HCT116 (cell line): Measurements from ENCODE around the gene PWWP2B. TPM values are rescaled to one million over a fixed set of nuclear protein-coding genes. Genes with fewer than 3 reads are reported as not detected.

ENCODE experiments used
- ATAC-seq: fragments of 200-7000 bp; cut with Tn5 transposase; 2 replicates; pipeline ENCODE4 v1.9.1; 2020; ENCODE audit warnings: mild to moderate bottlenecking, moderate library complexity
- BruUV-seq: library from RNA; stranded (reverse); fragments of 400-500 nt; replicated peaks from 2 replicates; lab custom pipeline; 2021; lab: Mats Ljungman, UMichigan
- CTCF ChIA-PET: fragments of 300-600 bp; sonication (Branson Sonifier 250); formaldehyde crosslinking; loops from one replicate; lab custom pipeline; 2021; ENCODE audit warnings: antibody characterized with exemption; lab: Charles Lee
- POLR2A ChIA-PET: fragments of 300-600, 350-600 bp; sonication (Branson Sonifier 250); formaldehyde crosslinking; loops from one replicate; lab custom pipeline; 2021; ENCODE audit warnings: antibody characterized with exemption; lab: Charles Lee
- RAD21 ChIA-PET, 2 experiments: fragments of 300-600 bp; sonication (Branson Sonifier 250); formaldehyde crosslinking; loops; one replicate each; lab custom pipeline; 2023; ENCODE audit warnings: low total read pairs in 2 of 2; ENCODE audit not compliant: uncharacterized antibody in 2 of 2, unreplicated experiment in 2 of 2, low non-redundant PET in 1 of 2; lab: Charles Lee
- DNase-seq: peaks from one replicate; pipeline ENCODE4 v3.0.0-alpha.2; 2010; ENCODE audit warnings: low read depth, low spot score
- H2AFZ ChIP-seq: fragments of 200-600 bp; shearing (Covaris generic), sonication (generic); 2 replicates; pipeline ENCODE4 v1.6.1; 2017; ENCODE audit warnings: low read depth, mixed run types, mixed read lengths, antibody characterized with exemption, low read length; ENCODE audit not compliant: poor library complexity, severe bottlenecking
- H3K27ac ChIP-seq: 2 replicates; pipeline ENCODE4 v1.5.1; 2012; ENCODE audit warnings: low read depth, low read length
- H3K27me3 ChIP-seq: fragments of 200-600 bp; sonication (generic); 2 replicates; pipeline ENCODE4 v1.6.1; 2016; ENCODE audit warnings: mixed run types, low read length, mixed read lengths; ENCODE audit not compliant: insufficient read depth
- H3K36me3 ChIP-seq, 2 experiments: fragments of 200-500 bp in 1 of 2; fragments of 200-600 bp in 1 of 2; sonication (Bioruptor generic) in 1 of 2; sonication (generic) in 1 of 2; 2 replicates each; pipeline versions ENCODE4 v1.5.1 to v1.6.1; 2014 to 2016; ENCODE audit warnings: low read length in 2 of 2, inconsistent platforms in 1 of 2, mixed read lengths in 1 of 2, mixed run types in 1 of 2; ENCODE audit not compliant: insufficient read depth in 2 of 2, control insufficient read depth in 1 of 2
- H3K4me1 ChIP-seq, 2 experiments: fragments of 200-600 bp in 1 of 2; sonication (generic) in 1 of 2; 2 replicates each; pipeline versions ENCODE4 v1.5.1 to v1.6.1; 2012 to 2017; ENCODE audit warnings: low read length in 2 of 2, inconsistent platforms in 1 of 2, mild to moderate bottlenecking in 1 of 2, mixed read lengths in 1 of 2, mixed run types in 1 of 2, moderate library complexity in 1 of 2; ENCODE audit not compliant: insufficient read depth in 2 of 2, control insufficient read depth in 1 of 2
- H3K4me2 ChIP-seq: fragments of 200-600 bp; sonication (generic); 2 replicates; pipeline ENCODE4 v1.6.1; 2017; ENCODE audit warnings: mixed run types, low read length, mixed read lengths
- H3K4me3 ChIP-seq, 2 experiments: fragments of 200-600 bp in 1 of 2; sonication (generic) in 1 of 2; replicated peaks in 1 of 2; 2 replicates each; pipeline ENCODE4 v1.5.1; 2011 to 2016; ENCODE audit warnings: low read length in 2 of 2, control low read depth in 1 of 2, low read depth in 1 of 2, mild to moderate bottlenecking in 1 of 2, mixed read lengths in 1 of 2, mixed run types in 1 of 2
- H3K79me2 ChIP-seq: fragments of 200-600 bp; sonication (generic); 2 replicates; pipeline ENCODE4 v1.6.1; 2017; ENCODE audit warnings: mild to moderate bottlenecking, mixed run types, low read length, moderate library complexity, mixed read lengths; ENCODE audit not compliant: insufficient read depth
- H3K9ac ChIP-seq: fragments of 200-600 bp; sonication (generic); 2 replicates; pipeline ENCODE4 v1.6.1; 2016; ENCODE audit warnings: low read length, mixed read lengths
- H3K9me2 ChIP-seq: fragments of 200-600 bp; sonication (generic), shearing (Covaris generic); 2 replicates; pipeline ENCODE4 v1.6.1; 2017; ENCODE audit warnings: mixed run types, mild to moderate bottlenecking, moderate library complexity; ENCODE audit not compliant: insufficient read depth
- H3K9me3 ChIP-seq, 2 experiments: fragments of 200-500 bp in 1 of 2; fragments of 200-600 bp in 1 of 2; sonication (Bioruptor generic) in 1 of 2; sonication (generic) in 1 of 2; 2 replicates each; pipeline ENCODE4 v1.6.1; 2014 to 2017; ENCODE audit warnings: low read length in 2 of 2, mixed read lengths in 2 of 2, inconsistent platforms in 1 of 2, low read depth in 1 of 2, mild to moderate bottlenecking in 1 of 2, mixed run types in 1 of 2, moderate library complexity in 1 of 2; ENCODE audit not compliant: control insufficient read depth in 1 of 2, insufficient read depth in 1 of 2
- H4K20me1 ChIP-seq: fragments of 200-600 bp; sonication (generic), shearing (Covaris generic); 2 replicates; pipeline ENCODE4 v1.6.1; 2017; ENCODE audit warnings: mixed run types, mild to moderate bottlenecking, moderate library complexity; ENCODE audit not compliant: insufficient read depth
- ATF3 ChIP-seq: IDR thresholded peaks from 2 replicates; pipeline ENCODE4 v1.6.1; 2012
- CBX3 ChIP-seq: IDR thresholded peaks from 2 replicates; pipeline ENCODE4 v1.6.1; 2012; ENCODE audit warnings: low read depth
- CTCF ChIP-seq, 3 experiments: fragments of 200-600 bp in 1 of 3; sonication (generic) in 1 of 3; IDR thresholded peaks in 2 of 3; conservative IDR thresholded peaks in 1 of 3; 2 replicates each; pipeline ENCODE4 v1.5.1; 2012 to 2017; ENCODE audit warnings: low read depth in 2 of 3, low read length in 2 of 3, antibody characterized with exemption in 1 of 3, borderline replicate concordance in 1 of 3, control low read depth in 1 of 3, mild to moderate bottlenecking in 1 of 3, mixed read lengths in 1 of 3, mixed run types in 1 of 3, moderate library complexity in 1 of 3; ENCODE audit not compliant: insufficient read depth in 1 of 3
- EGR1 ChIP-seq: IDR thresholded peaks from 2 replicates; pipeline ENCODE4 v1.6.1; 2012; ENCODE audit warnings: low read depth
- EZH2 ChIP-seq: fragments of 200-600 bp; sonication (generic); IDR thresholded peaks from 2 replicates; pipeline ENCODE4 v1.6.1; 2017; ENCODE audit warnings: antibody characterized with exemption, mixed run types
- EZH2phosphoT487 ChIP-seq: fragments of 200-600 bp; IDR thresholded peaks from 2 replicates; pipeline ENCODE4 v1.6.1; 2018; ENCODE audit warnings: antibody characterized with exemption, borderline replicate concordance
- FOSL1 ChIP-seq: IDR thresholded peaks from 2 replicates; pipeline ENCODE4 v1.6.1; 2012; ENCODE audit warnings: low read depth
- JUND ChIP-seq: IDR thresholded peaks from 2 replicates; pipeline ENCODE4 v1.6.1; 2012
- MAX ChIP-seq: IDR thresholded peaks from 2 replicates; pipeline ENCODE4 v1.6.1; 2012
- SIN3A ChIP-seq: IDR thresholded peaks from 2 replicates; pipeline ENCODE4 v1.6.1; 2012; ENCODE audit warnings: low read depth
- TCF7L2 ChIP-seq: IDR thresholded peaks from 2 replicates; pipeline ENCODE4 v1.7.0; 2011; ENCODE audit warnings: borderline replicate concordance, inconsistent platforms; ENCODE audit not compliant: insufficient read depth, insufficient read length; ENCODE audit errors: extremely low read depth
- ZBTB33 ChIP-seq: IDR thresholded peaks from 2 replicates; pipeline ENCODE4 v1.6.1; 2011; ENCODE audit warnings: mild to moderate bottlenecking, low read length, moderate library complexity; ENCODE audit not compliant: insufficient replicate concordance; ENCODE audit errors: extremely low read depth
- ZNF274 ChIP-seq: fragments of 200-500 bp; sonication (Bioruptor generic); IDR thresholded peaks from 2 replicates; pipeline ENCODE4 v1.6.1; 2014; ENCODE audit warnings: mild to moderate bottlenecking, low read depth, low read length, inconsistent platforms
- intact Hi-C: fragments of 100-400 bp; cut with micrococcal nuclease; formaldehyde crosslinking; loops from 2 replicates; pipeline ENCODE4 v1.10.0; 2022
- total RNA-seq: library from RNA; stranded (reverse); gene quantifications from one replicate; pipeline ENCODE4 v1.2.1, GENCODE V29; 2021; ENCODE audit not compliant: unreplicated experiment

The PWWP2B gene
- total RNA-seq, 1 experiment from 2014 or later: 13.9 TPM

- TF ChIP-seq MAX: no peak
- TF ChIP-seq CBX3: no peak
These were observed 13.2 kb upstream of the PWWP2B start (continued) for GRCh38 chr10:132383751-132384196.

GRCh38 chr10:132384618-132385388 lies 12.2 kb upstream of the PWWP2B start:
- intact Hi-C loops: loop anchor here (5.0 kb wide), 1 partner anchor 252 kb away; no protein-coding TSS in a partner anchor
- Histone ChIP-seq H3K9ac (no peak overlapping the region), H3K36me3 (no peaks in the 10 kb centered on the region), H3K4me2 (no peak overlapping the region), H3K27me3 (no peaks in the 10 kb centered on the region), H3K27ac (no peak overlapping the region), H4K20me1 (no peaks in the 10 kb centered on the region), H2AFZ (no peak overlapping the region), H3K9me2 (no peaks in the 10 kb centered on the region), H3K4me3 (no peak overlapping the region), H3K4me1 (peaks cover 0 to 5% of the 10 kb centered on the region in 2 experiments; a peak in 1 of 4 replicates), H3K79me2 (no peaks in the 10 kb centered on the region), H3K9me3 (no peaks in the 10 kb centered on the region)
- ATAC-seq: no peak
- no peak for TF ChIP-seq ATF3
- CTCF ChIA-PET: no interaction called here
- DNase-seq: no peak
- RAD21 ChIA-PET: no interaction called here
- BruUV-seq: no TSS peak
- POLR2A ChIA-PET: no interaction called here

- CTCF ChIA-PET: no interaction called here
- H3K4me3 ChIP-seq: no peak overlapping the region
- H4K20me1 ChIP-seq: no peaks in the 10 kb centered on the region
- ATAC-seq: no peak
- RAD21 ChIA-PET: no interaction called here
- H3K27ac ChIP-seq: no peak overlapping the region
- H3K4me2 ChIP-seq: no peak overlapping the region
- peaks cover 0 to 5% of the 10 kb centered on the region in 2 experiments; a peak in 1 of 4 replicates for H3K4me1 ChIP-seq
- H3K36me3 ChIP-seq: no peaks in the 10 kb centered on the region
- no peak overlapping the region for H3K9ac ChIP-seq
- intact Hi-C loops: no loop called here
- POLR2A ChIA-PET: no interaction called here
- H3K9me2 ChIP-seq: no peaks in the 10 kb centered on the region
- no peaks in the 10 kb centered on the region for H3K9me3 ChIP-seq
- H3K27me3 ChIP-seq: no peaks in the 10 kb centered on the region
- no peak for DNase-seq
- H2AFZ ChIP-seq: no peak overlapping the region
- no peaks in the 10 kb centered on the region for H3K79me2 ChIP-seq
- no TSS peak for BruUV-seq
- TF ChIP-seq EZH2phosphoT487 (no peak), ATF3 (no peak), EZH2 (no peak), SIN3A (no peak), JUND (no peak), CBX3 (no peak), ZNF274 (no peak), EGR1 (no peak), TCF7L2 (no peak), CTCF (IDR thresholded peaks at IDR 0.05 in 2 of 3, conservative IDR thresholded peaks at IDR 0.05 in 1 of 3; ENCODE audit: borderline replicate concordance in 1 of 3, insufficient read depth in 1 of 3, low read depth in 2 of 3, low read length in 2 of 3) (no peak), ZBTB33 (no peak), FOSL1 (no peak)
These were observed 11.7 kb upstream of the PWWP2B start for GRCh38 chr10:132385389-132385667.
